HepG2 (cell line): ENCODE measurements around the gene SHANK2. TPM values are rescaled to one million over a fixed set of nuclear protein-coding genes. Genes with fewer than 3 reads are reported as not detected.

Experiments
- ATAC-seq: fragments of 200-7000 bp; cut with Tn5 transposase; 3 replicates; pipeline ENCODE4 v1.9.1; 2020; ENCODE audit warnings: mild to moderate bottlenecking, moderate library complexity
- BruUV-seq: library from RNA; stranded (reverse); fragments of 400-500 nt; replicated peaks from 2 replicates; lab custom pipeline; 2021; lab: Mats Ljungman, UMichigan
- CTCF ChIA-PET: fragments of 300-600 bp; formaldehyde crosslinking; extraction: SDS; loops from one replicate; lab custom pipeline; 2021; ENCODE audit warnings: low total read pairs, inconsistent platforms, low intra/inter-chr PET ratio; lab: Yijun Ruan, JAX
- POLR2A ChIA-PET: fragments of 350-600 bp; sonication (Branson Sonifier 250); formaldehyde crosslinking; loops from one replicate; lab custom pipeline; 2020; ENCODE audit warnings: antibody characterized with exemption, inconsistent platforms; lab: Yijun Ruan, JAX
- DNase-seq: peaks from one replicate; pipeline ENCODE4 v3.0.0-alpha.2; 2015; ENCODE audit warnings: low spot score
- FAIRE-seq: peaks from 3 replicates; lab custom pipeline; 2011; peaks lifted over from hg19 to GRCh38; lab: Jason Lieb, UNC
- H2AFZ ChIP-seq: one replicate; pipeline ENCODE4 v1.6.1; 2011; ENCODE audit warnings: low read length, inconsistent platforms
- H3K27ac ChIP-seq: fragments of 300-600 bp; 3 replicates; pipeline ENCODE4 v1.8.0; 2011; ENCODE audit warnings: mixed run types, mild to moderate bottlenecking, mixed read lengths, low read length, inconsistent platforms; ENCODE audit not compliant: insufficient read depth; ENCODE audit errors: extremely low read length
- H3K27me3 ChIP-seq, 2 experiments: fragments of 200-600 bp in 1 of 2; 2 replicates in 1 of 2; 3 replicates in 1 of 2; pipeline versions ENCODE4 v1.6.0 to v1.8.0; 2011; ENCODE audit warnings: low read length in 2 of 2, mild to moderate bottlenecking in 2 of 2, moderate library complexity in 2 of 2, inconsistent platforms in 1 of 2; ENCODE audit not compliant: insufficient read depth in 2 of 2, control insufficient read depth in 1 of 2
- H3K36me3 ChIP-seq, 2 experiments: fragments of 200-600 bp in 1 of 2; replicated peaks in 1 of 2; 2 replicates in 1 of 2; 3 replicates in 1 of 2; pipeline versions ENCODE4 v1.5.1 to v1.8.0; 2011; ENCODE audit warnings: low read length in 2 of 2, inconsistent platforms in 1 of 2; ENCODE audit not compliant: insufficient read depth in 2 of 2, control insufficient read depth in 1 of 2
- H3K4me1 ChIP-seq: 2 replicates; pipeline ENCODE4 v1.5.1; 2012; ENCODE audit warnings: low read length, inconsistent platforms; ENCODE audit not compliant: insufficient read depth
- H3K4me2 ChIP-seq: 2 replicates; pipeline ENCODE4 v1.6.0; 2011; ENCODE audit warnings: low read depth, low read length, inconsistent platforms
- H3K4me3 ChIP-seq, 3 experiments: fragments of 200-600 bp in 1 of 3; sonication (generic), shearing (Covaris generic) in 1 of 3; replicated peaks in 1 of 3; 2 replicates each; pipeline ENCODE4 v1.5.1; 2011 to 2016; ENCODE audit warnings: low read length in 3 of 3, inconsistent platforms in 2 of 3, low read depth in 2 of 3, mild to moderate bottlenecking in 2 of 3, control low read depth in 1 of 3, mixed read lengths in 1 of 3; ENCODE audit not compliant: insufficient read depth in 1 of 3
- H3K79me2 ChIP-seq: one replicate; pipeline ENCODE4 v1.6.1; 2011; ENCODE audit warnings: low read length, inconsistent platforms; ENCODE audit not compliant: insufficient read depth
- H3K9ac ChIP-seq: 2 replicates; pipeline ENCODE4 v1.6.0; 2011; ENCODE audit warnings: mild to moderate bottlenecking, low read depth, low read length, inconsistent platforms; ENCODE audit not compliant: insufficient read depth
- H3K9me3 ChIP-seq: 2 replicates; pipeline ENCODE4 v1.5.1; 2012; ENCODE audit warnings: mild to moderate bottlenecking, low read length
- H4K20me1 ChIP-seq: 2 replicates; pipeline ENCODE4 v1.6.0; 2011; ENCODE audit warnings: inconsistent platforms, mild to moderate bottlenecking, low read length, moderate library complexity; ENCODE audit not compliant: insufficient read depth
- AGO2 ChIP-seq: fragments of 200-400 bp; formaldehyde crosslinking; optimal IDR thresholded peaks from 2 replicates; pipeline ENCODE3; 2017; ENCODE audit warnings: mild to moderate bottlenecking, low read depth, low read length, moderate library complexity
- ARNT ChIP-seq: fragments of 450-650 bp; IDR thresholded peaks from 2 replicates; pipeline ENCODE4 v1.6.1; 2017
- BORCS8-MEF2B ChIP-seq: sonication (generic); formaldehyde crosslinking; IDR thresholded peaks from 2 replicates; pipeline ENCODE4 v1.8.0; 2022; ENCODE audit warnings: mild to moderate bottlenecking, missing genetic modification reagents
- FOXP1 ChIP-seq, 2 experiments: fragments of 450-650 bp in 1 of 2; IDR thresholded peaks; 2 replicates each; pipeline ENCODE4 v1.6.1; 2017 to 2018; ENCODE audit warnings: antibody characterized with exemption in 1 of 2
- ZNF589 ChIP-seq: sonication (generic); formaldehyde crosslinking; conservative IDR thresholded peaks from 2 replicates; pipeline ENCODE4 v1.8.0; 2022; ENCODE audit warnings: mild to moderate bottlenecking, moderate library complexity, missing genetic modification reagents
- WGBS: methylation state at CpG from one replicate; pipeline ENCODE4 v1.1.6; 2017; ENCODE audit warnings: low lambda C conversion rate; 5-methylcytosine and 5-hydroxymethylcytosine counted together
- in situ Hi-C: cut with HindIII; loops from 2 replicates; pipeline ENCODE4 v1.10.0; 2017; ENCODE audit warnings: low pct_unique_long_range_greater_than_20kb; ENCODE audit not compliant: extremely low pct_ligation_motif_present
- intact Hi-C: fragments of 100-400 bp; cut with micrococcal nuclease; formaldehyde crosslinking; loops from one replicate; pipeline ENCODE4 v1.10.0; 2022; ENCODE audit not compliant: unreplicated experiment
- polyA plus RNA-seq, 8 experiments: library from polyadenylated mRNA; depleted of rRNA in 3 of 8; stranded (reverse) in 7 of 8; unstranded in 1 of 8; fragments of >200 nt; fragmentation: Illumina TruSeq in 4 of 8; extraction: Trizol in 4 of 8; gene quantifications; 2 replicates each; pipeline versions ENCODE4 v1.2.1 to v1.2.3, GENCODE V29; 2011 to 2016; ENCODE audit warnings: low read depth in 4 of 8, missing spikeins in 1 of 8, mixed read lengths in 1 of 8; ENCODE audit not compliant: insufficient read depth in 1 of 8
- total RNA-seq, 5 experiments: library from RNA; depleted of rRNA; stranded (reverse); fragments of >200 nt; fragmentation: Illumina TruSeq; extraction: Trizol; gene quantifications; 2 replicates each; pipeline ENCODE4 v1.2.3, GENCODE V29; 2016; ENCODE audit warnings: low read depth in 1 of 5
- TF ChIP-seq, protein P1 (sequence below): sonication (generic); formaldehyde crosslinking; IDR thresholded peaks from 2 replicates; pipeline ENCODE4 v1.9.0; 2022; ENCODE audit warnings: missing genetic modification reagents, mild to moderate bottlenecking, borderline replicate concordance
- TF ChIP-seq, protein P2 (sequence below): sonication (generic); formaldehyde crosslinking; IDR thresholded peaks from 2 replicates; pipeline ENCODE4 v1.5.0; 2020; ENCODE audit warnings: missing genetic modification reagents

SHANK2 gene
- total and polyA plus RNA-seq, 2 of the 13 experiments (the other 11 are each of a cell fraction or from before 2014, with no cell fraction given) = 10.2 to 13.0 TPM

DNA sequence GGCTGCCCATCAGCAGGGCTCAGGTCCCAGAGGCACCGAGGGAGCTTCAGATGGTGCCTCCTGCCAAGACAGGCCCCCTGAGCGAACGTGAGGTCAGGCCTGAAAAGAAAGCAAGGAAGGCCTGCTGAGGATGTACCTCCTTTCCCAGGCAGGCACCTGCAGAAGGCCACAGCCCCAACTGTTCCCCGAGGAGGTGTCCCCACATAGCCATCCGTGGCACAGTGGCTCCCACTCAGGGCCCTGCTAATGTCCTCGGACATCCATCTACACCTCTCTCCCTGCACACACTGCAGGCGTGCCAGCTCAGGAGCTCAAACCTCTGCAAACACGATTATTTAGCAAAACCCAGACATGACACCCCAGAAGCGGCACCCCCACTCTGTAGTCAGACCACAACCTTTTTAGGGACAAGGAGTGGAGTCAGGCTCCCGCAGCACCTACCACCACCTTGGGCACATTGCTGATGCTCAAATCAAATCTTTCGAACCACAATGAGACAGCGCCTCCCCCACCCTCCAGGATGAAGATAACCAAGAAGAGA lies 36.9 kb downstream of the SHANK2 start:
- WGBS = 94% methylated on average over 9 of the region's 12 CpGs
- BruUV-seq = no TSS peak
- no peak for ATAC-seq

DNA sequence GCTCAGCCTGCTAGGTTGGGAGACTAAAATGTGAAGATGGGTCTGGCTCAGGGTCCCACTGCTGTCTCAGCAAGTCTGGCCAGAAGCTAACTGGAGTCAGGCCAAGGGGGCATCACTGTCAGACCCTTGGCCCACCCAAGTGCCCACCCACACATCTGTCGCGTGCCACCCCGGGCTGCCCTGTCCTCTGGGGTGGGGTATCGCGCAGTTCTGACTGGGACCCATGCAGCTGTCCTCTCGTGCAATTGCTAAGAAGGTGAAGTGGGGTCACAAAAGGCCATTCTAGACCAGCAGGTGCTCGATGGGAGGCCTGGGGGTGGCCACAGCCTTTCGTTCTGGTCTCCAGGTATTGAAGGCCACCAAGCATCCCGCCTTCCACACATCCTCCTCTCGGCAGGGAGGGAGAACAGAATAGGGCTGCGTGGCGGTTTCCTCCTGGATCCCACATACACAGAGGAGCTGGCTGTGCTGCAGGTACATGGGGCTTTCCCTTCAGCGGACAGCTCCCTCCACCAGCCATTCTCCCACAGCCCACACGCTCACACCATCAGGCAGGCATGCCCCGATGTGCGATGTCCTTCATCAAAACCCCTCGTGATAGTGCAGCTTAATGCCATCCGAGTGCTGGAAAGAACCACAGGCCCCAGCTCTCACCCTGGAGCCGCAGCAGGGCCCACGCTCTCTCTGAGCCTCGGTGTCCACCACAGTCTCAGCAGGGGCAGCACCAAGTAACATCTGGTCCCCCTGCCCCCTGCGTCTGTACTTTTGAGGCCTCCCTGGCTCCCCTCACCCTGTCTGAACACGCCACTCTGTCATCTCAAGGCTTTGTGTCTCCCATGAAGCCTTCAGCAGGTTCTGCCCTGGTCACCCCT lies 37.6 kb downstream of the SHANK2 start:
- no peak overlapping the region for H3K4me3 ChIP-seq
- no peaks in the 10 kb centered on the region for H3K27me3 ChIP-seq
- intact Hi-C loops (no loop called here), in situ Hi-C loops (no loop called here)
- peaks cover 47% of the 10 kb centered on the region for H4K20me1 ChIP-seq
- no peak overlapping the region for H2AFZ ChIP-seq
- CTCF ChIA-PET = no interaction called here
- DNase-seq (no peak), ATAC-seq (no peak), FAIRE-seq (no peak)
- no peak overlapping the region for H3K4me2 ChIP-seq
- H3K36me3 ChIP-seq = peaks cover 19 to 53% of the 10 kb centered on the region in 2 experiments; a peak in 4 of 5 replicates
- 94% methylated on average over 22 of the region's 23 CpGs for WGBS
- peaks cover 19% of the 10 kb centered on the region for H3K4me1 ChIP-seq
- BruUV-seq = no TSS peak
- H3K9ac ChIP-seq = no peak overlapping the region
- TF ChIP-seq, protein P1, sequence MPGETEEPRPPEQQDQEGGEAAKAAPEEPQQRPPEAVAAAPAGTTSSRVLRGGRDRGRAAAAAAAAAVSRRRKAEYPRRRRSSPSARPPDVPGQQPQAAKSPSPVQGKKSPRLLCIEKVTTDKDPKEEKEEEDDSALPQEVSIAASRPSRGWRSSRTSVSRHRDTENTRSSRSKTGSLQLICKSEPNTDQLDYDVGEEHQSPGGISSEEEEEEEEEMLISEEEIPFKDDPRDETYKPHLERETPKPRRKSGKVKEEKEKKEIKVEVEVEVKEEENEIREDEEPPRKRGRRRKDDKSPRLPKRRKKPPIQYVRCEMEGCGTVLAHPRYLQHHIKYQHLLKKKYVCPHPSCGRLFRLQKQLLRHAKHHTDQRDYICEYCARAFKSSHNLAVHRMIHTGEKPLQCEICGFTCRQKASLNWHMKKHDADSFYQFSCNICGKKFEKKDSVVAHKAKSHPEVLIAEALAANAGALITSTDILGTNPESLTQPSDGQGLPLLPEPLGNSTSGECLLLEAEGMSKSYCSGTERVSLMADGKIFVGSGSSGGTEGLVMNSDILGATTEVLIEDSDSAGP = 0 out of 2 replicates have a peak, but pooled peaks have one; percentile 26
- TF ChIP-seq BORCS8-MEF2B (CRISPR knock-in tag) (no peak), AGO2 (peak; percentile 41), FOXP1 (IDR thresholded peaks at IDR 0.05) (no peak), FOXP1 (CRISPR knock-in tag; IDR thresholded peaks at IDR 0.05) (no peak), ZNF589 (CRISPR knock-in tag) (no peak)
- TF ChIP-seq, all 625 proteins: peak for 2
- POLR2A ChIA-PET = no interaction called here
- H3K27ac ChIP-seq = no peak overlapping the region
- no peaks in the 10 kb centered on the region for H3K9me3 ChIP-seq
- peaks cover 75% of the 10 kb centered on the region for H3K79me2 ChIP-seq

More for the DNA sequence above, 36.9 kb downstream of the SHANK2 start:
- Histone ChIP-seq H3K27ac (no peak overlapping the region), H3K9ac (no peak overlapping the region), H4K20me1 (peaks cover 49% of the 10 kb centered on the region), H3K79me2 (peaks cover 79% of the 10 kb centered on the region), H3K4me1 (peaks cover 19% of the 10 kb centered on the region), H3K4me2 (no peak overlapping the region), H2AFZ (no peak overlapping the region), H3K36me3 (peaks cover 19 to 56% of the 10 kb centered on the region in 2 experiments; a peak in 4 of 5 replicates), H3K4me3 (no peak overlapping the region), H3K27me3 (no peaks in the 10 kb centered on the region), H3K9me3 (no peaks in the 10 kb centered on the region)
- in situ Hi-C loops = no loop called here
- intact Hi-C loops = no loop called here
- no peak for FAIRE-seq
- no peak for DNase-seq
- ChIA-PET POLR2A (no interaction called here), CTCF (no interaction called here)
- no peak for TF ChIP-seq ARNT
- TF ChIP-seq, protein P2, sequence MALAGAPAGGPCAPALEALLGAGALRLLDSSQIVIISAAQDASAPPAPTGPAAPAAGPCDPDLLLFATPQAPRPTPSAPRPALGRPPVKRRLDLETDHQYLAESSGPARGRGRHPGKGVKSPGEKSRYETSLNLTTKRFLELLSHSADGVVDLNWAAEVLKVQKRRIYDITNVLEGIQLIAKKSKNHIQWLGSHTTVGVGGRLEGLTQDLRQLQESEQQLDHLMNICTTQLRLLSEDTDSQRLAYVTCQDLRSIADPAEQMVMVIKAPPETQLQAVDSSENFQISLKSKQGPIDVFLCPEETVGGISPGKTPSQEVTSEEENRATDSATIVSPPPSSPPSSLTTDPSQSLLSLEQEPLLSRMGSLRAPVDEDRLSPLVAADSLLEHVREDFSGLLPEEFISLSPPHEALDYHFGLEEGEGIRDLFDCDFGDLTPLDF (CRISPR knock-in tag) = no peak
